Fibroblast of lung (primary cell): ENCODE results near the gene OSBP2. TPM values are rescaled to one million over a fixed set of nuclear protein-coding genes. Genes with fewer than 3 reads are reported as not detected.

ENCODE experiments used
- DNase-seq, 2 donors: peaks; one replicate each; pipeline versions ENCODE4 v3.0.0 to v3.0.0-alpha.2; 2010; ENCODE audit warnings: low read depth in 2 of 2
- H2AFZ ChIP-seq: 2 replicates; pipeline ENCODE4 v1.5.1; 2012; ENCODE audit warnings: low read length, control low read depth, inconsistent platforms
- H3K27ac ChIP-seq: 2 replicates; pipeline ENCODE4 v1.5.1; 2011; ENCODE audit warnings: low read length, control low read depth; ENCODE audit not compliant: insufficient read depth
- H3K27me3 ChIP-seq: 2 replicates; pipeline ENCODE4 v1.5.1; 2011; ENCODE audit warnings: mild to moderate bottlenecking, low read length; ENCODE audit not compliant: control insufficient read depth, insufficient read depth
- H3K36me3 ChIP-seq: 2 replicates; pipeline ENCODE4 v1.5.1; 2011; ENCODE audit warnings: low read length; ENCODE audit not compliant: control insufficient read depth, insufficient read depth
- H3K4me1 ChIP-seq: 2 replicates; pipeline ENCODE4 v1.5.1; 2011; ENCODE audit warnings: low read length; ENCODE audit not compliant: control insufficient read depth, insufficient read depth; ENCODE audit errors: extremely low read depth
- H3K4me2 ChIP-seq: 2 replicates; pipeline ENCODE4 v1.5.1; 2011; ENCODE audit warnings: low read length, control low read depth; ENCODE audit not compliant: insufficient read depth; ENCODE audit errors: extremely low read depth
- H3K4me3 ChIP-seq, 4 experiments: fragments of 200-600 bp in 1 of 4; sonication (generic) in 1 of 4; replicated peaks in 1 of 4; 2 replicates each; pipeline ENCODE4 v1.5.1; 2011 to 2016; ENCODE audit warnings: low read length in 4 of 4, low read depth in 3 of 4, mild to moderate bottlenecking in 3 of 4, control low read depth in 2 of 4, inconsistent platforms in 1 of 4, mixed read lengths in 1 of 4; ENCODE audit not compliant: insufficient read depth in 1 of 4; ENCODE audit errors: control extremely low read depth in 1 of 4
- H3K79me2 ChIP-seq: 2 replicates; pipeline ENCODE4 v1.5.1; 2012; ENCODE audit warnings: mild to moderate bottlenecking, low read length, inconsistent platforms; ENCODE audit not compliant: control insufficient read depth, insufficient read depth
- H3K9ac ChIP-seq: 2 replicates; pipeline ENCODE4 v1.5.1; 2011; ENCODE audit warnings: mild to moderate bottlenecking, low read length, control low read depth; ENCODE audit not compliant: insufficient read depth
- H3K9me3 ChIP-seq: 2 replicates; pipeline ENCODE4 v1.5.1; 2012; ENCODE audit warnings: low read depth, low read length; ENCODE audit not compliant: control insufficient read depth, insufficient read depth
- H4K20me1 ChIP-seq: 2 replicates; pipeline ENCODE4 v1.5.1; 2011; ENCODE audit warnings: low read length; ENCODE audit not compliant: control insufficient read depth, insufficient read depth; ENCODE audit errors: extremely low read depth
- EZH2 ChIP-seq: IDR thresholded peaks from 2 replicates; pipeline ENCODE4 v1.5.1; 2012; ENCODE audit warnings: low read length, control low read depth, mild to moderate bottlenecking; ENCODE audit errors: missing control alignments
- polyA plus RNA-seq, 2 donors: library from polyadenylated mRNA; depleted of rRNA in 1 of 2; stranded (reverse) in 1 of 2; unstranded in 1 of 2; fragments of >200 nt; gene quantifications; 2 replicates each; pipeline ENCODE4 v1.2.1, GENCODE V29; 2011 to 2012; ENCODE audit warnings: missing spikeins in 1 of 2
- total RNA-seq: library from RNA; depleted of rRNA; stranded (reverse); fragments of >200 nt; gene quantifications from 2 replicates; pipeline ENCODE4 v1.2.1, GENCODE V29; 2014
- TF ChIP-seq, protein P1 (sequence below), 2 donors: IDR thresholded peaks in 1 of 2; conservative IDR thresholded peaks in 1 of 2; 1 replicate in 1 of 2; 2 replicates in 1 of 2; pipeline ENCODE4 v1.5.1; 2011 to 2012; ENCODE audit warnings: low read length in 2 of 2, control low read depth in 1 of 2, inconsistent platforms in 1 of 2, low read depth in 1 of 2, mild to moderate bottlenecking in 1 of 2

The OSBP2 gene
- total and polyA plus RNA-seq, 2 donors (not counting 1 experiment from before 2014, with no cell fraction given), result 0.40 to 3.8 TPM

DNA sequence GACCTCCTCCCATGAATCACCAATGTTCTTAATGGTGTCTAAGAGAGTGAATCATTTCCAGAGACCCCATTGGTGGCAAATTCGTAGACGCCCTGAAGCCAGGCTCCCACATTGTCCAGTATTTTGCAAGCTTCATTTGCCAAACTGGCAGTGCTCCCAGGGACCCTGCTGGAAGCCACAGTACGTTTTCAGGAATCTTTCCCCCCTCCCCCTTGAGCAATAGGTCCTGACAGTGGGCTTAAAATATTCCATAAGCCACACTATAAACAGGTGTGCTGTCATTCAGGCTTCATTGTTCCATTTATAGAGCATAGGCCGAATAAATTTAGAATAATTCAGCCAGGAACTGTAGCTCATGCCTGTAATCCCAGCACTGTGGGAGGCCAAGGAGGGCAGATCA lies 148.6 kb downstream of the OSBP2 start:
- peak; percentile 25 to 78 for DNase-seq
- H4K20me1 ChIP-seq, result no peaks in the 10 kb centered on the region
- H3K36me3 ChIP-seq, result no peaks in the 10 kb centered on the region
- H3K4me3 ChIP-seq, result no peak overlapping the region
- no peak overlapping the region for H3K9ac ChIP-seq
- no peaks in the 10 kb centered on the region for H3K79me2 ChIP-seq
- no peak overlapping the region for H3K4me2 ChIP-seq
- H3K27ac ChIP-seq, result no peak overlapping the region
- no peaks in the 10 kb centered on the region for H3K27me3 ChIP-seq
- no peak for TF ChIP-seq EZH2
- TF ChIP-seq, protein P1, sequence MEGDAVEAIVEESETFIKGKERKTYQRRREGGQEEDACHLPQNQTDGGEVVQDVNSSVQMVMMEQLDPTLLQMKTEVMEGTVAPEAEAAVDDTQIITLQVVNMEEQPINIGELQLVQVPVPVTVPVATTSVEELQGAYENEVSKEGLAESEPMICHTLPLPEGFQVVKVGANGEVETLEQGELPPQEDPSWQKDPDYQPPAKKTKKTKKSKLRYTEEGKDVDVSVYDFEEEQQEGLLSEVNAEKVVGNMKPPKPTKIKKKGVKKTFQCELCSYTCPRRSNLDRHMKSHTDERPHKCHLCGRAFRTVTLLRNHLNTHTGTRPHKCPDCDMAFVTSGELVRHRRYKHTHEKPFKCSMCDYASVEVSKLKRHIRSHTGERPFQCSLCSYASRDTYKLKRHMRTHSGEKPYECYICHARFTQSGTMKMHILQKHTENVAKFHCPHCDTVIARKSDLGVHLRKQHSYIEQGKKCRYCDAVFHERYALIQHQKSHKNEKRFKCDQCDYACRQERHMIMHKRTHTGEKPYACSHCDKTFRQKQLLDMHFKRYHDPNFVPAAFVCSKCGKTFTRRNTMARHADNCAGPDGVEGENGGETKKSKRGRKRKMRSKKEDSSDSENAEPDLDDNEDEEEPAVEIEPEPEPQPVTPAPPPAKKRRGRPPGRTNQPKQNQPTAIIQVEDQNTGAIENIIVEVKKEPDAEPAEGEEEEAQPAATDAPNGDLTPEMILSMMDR (conservative IDR thresholded peaks at IDR 0.05 in 1 of 2, IDR thresholded peaks at IDR 0.05 in 1 of 2; ENCODE audit: low read depth in 1 of 2, low read length in 2 of 2), result no peak
- H2AFZ ChIP-seq, result no peak overlapping the region
- H3K9me3 ChIP-seq, result no peaks in the 10 kb centered on the region
- H3K4me1 ChIP-seq, result no peaks in the 10 kb centered on the region

GRCh38 chr22:30847583-30847982 lies 152.9 kb downstream of the OSBP2 start:
- Histone ChIP-seq H4K20me1 (no peaks in the 10 kb centered on the region), H3K36me3 (no peaks in the 10 kb centered on the region), H3K4me3 (no peak overlapping the region), H3K4me1 (no peaks in the 10 kb centered on the region), H2AFZ (no peak overlapping the region), H3K79me2 (no peaks in the 10 kb centered on the region), H3K27ac (no peak overlapping the region), H3K27me3 (no peaks in the 10 kb centered on the region), H3K4me2 (no peak overlapping the region), H3K9ac (no peak overlapping the region), H3K9me3 (no peaks in the 10 kb centered on the region)
- TF ChIP-seq, protein P1 (conservative IDR thresholded peaks at IDR 0.05 in 1 of 2, IDR thresholded peaks at IDR 0.05 in 1 of 2; ENCODE audit: low read depth in 1 of 2, low read length in 2 of 2), result no peak
- TF ChIP-seq EZH2, result no peak
- DNase-seq, result no peak

GRCh38 chr22:30855266-30855665 lies 160.6 kb downstream of the OSBP2 start:
- no peaks in the 10 kb centered on the region for H3K79me2 ChIP-seq
- no peaks in the 10 kb centered on the region for H3K36me3 ChIP-seq
- H3K4me3 ChIP-seq, result no peak overlapping the region
- no peak for TF ChIP-seq EZH2
- TF ChIP-seq, protein P1 (conservative IDR thresholded peaks at IDR 0.05 in 1 of 2, IDR thresholded peaks at IDR 0.05 in 1 of 2; ENCODE audit: low read depth in 1 of 2, low read length in 2 of 2), result no peak
- H3K4me2 ChIP-seq, result no peak overlapping the region
- H4K20me1 ChIP-seq, result no peaks in the 10 kb centered on the region
- no peak overlapping the region for H3K27ac ChIP-seq
- no peaks in the 10 kb centered on the region for H3K4me1 ChIP-seq
- H3K9me3 ChIP-seq, result no peaks in the 10 kb centered on the region
- no peaks in the 10 kb centered on the region for H3K27me3 ChIP-seq
- H3K9ac ChIP-seq, result no peak overlapping the region
- DNase-seq, result no peak
- no peak overlapping the region for H2AFZ ChIP-seq
